Measurements from ENCODE around the gene RFX7. TPM values are rescaled to one million over a fixed set of nuclear protein-coding genes. Genes with fewer than 3 reads are reported as not detected.

Gene RFX7
- total and polyA plus RNA-seq, 2 of the 8 experiments (the other 6 are each of a cell fraction or from before 2014, with no cell fraction given) = 10.4 to 40.9 TPM

GRCh38 chr15:56187665-56188064 lies 56.0 kb downstream of the RFX7 start:
- no peak overlapping the region for H3K4ac ChIP-seq (replicated peaks; ENCODE audit: insufficient read length, low read depth, low read length)
- CTCF ChIA-PET (ENCODE audit: partially characterized antibody) = interaction anchor here (0.6 to 1.9 kb wide), 3 partner anchors 9 to 288 kb away, joined by 3 to 4 read pairs (median 4); no protein-coding TSS in a partner anchor
- H3K23ac ChIP-seq (ENCODE audit: insufficient read length) = no peak overlapping the region
- H3K18ac ChIP-seq (ENCODE audit: extremely low read depth, low read length) = no peak overlapping the region
- no peak overlapping the region for H2BK5ac ChIP-seq (ENCODE audit: low read depth, low read length)
- H3K14ac ChIP-seq (ENCODE audit: insufficient read length) = no peak overlapping the region
- no peaks in the 10 kb centered on the region for H3K4me1 ChIP-seq (replicated peaks in 1 of 4; ENCODE audit: control insufficient read depth in 3 of 4, insufficient read depth in 4 of 4, low read length in 3 of 4)
- no peaks in the 10 kb centered on the region for H3K27me3 ChIP-seq (replicated peaks in 1 of 4; ENCODE audit: control insufficient read depth in 3 of 4, extremely low read depth in 1 of 4, insufficient read depth in 3 of 4, low read length in 3 of 4)
- no peak overlapping the region for H2BK20ac ChIP-seq (ENCODE audit: low read length)
- H2AFZ ChIP-seq (ENCODE audit: low read length) = no peak overlapping the region
- H3K9me3 ChIP-seq (ENCODE audit: insufficient read depth in 2 of 2, low read depth in 1 of 2, low read length in 1 of 2) = no peaks in the 10 kb centered on the region
- FAIRE-seq (no peak), DNase-seq (ENCODE audit: low read depth in 1 of 2, low spot score in 2 of 2) (no peak)
- no peak overlapping the region for H3K4me2 ChIP-seq (ENCODE audit: insufficient read depth in 1 of 2, low read depth in 2 of 2, low read length in 2 of 2)
- no peak for TF ChIP-seq SRF (IDR thresholded peaks at IDR 0.05; ENCODE audit: low read depth, low read length)
- H2BK12ac ChIP-seq (ENCODE audit: low read depth, low read length) = no peak overlapping the region
- peaks cover 3% of the 10 kb centered on the region for H3K79me1 ChIP-seq (ENCODE audit: low read depth, low read length)
- H3K23me2 ChIP-seq (ENCODE audit: low read depth, low read length) = no peaks in the 10 kb centered on the region
- H3K4me3 ChIP-seq (ENCODE audit: extremely low read depth in 1 of 4, insufficient read depth in 2 of 4, low read depth in 3 of 4, low read length in 4 of 4) = no peak overlapping the region
- H4K91ac ChIP-seq (replicated peaks; ENCODE audit: insufficient read length, low read length) = no peak overlapping the region
- H3K56ac ChIP-seq (replicated peaks; ENCODE audit: insufficient read length, low read depth, low read length) = no peak overlapping the region
- WGBS, 2 experiments (ENCODE audit: extremely low coverage in 1 of 2, insufficient coverage in 1 of 2, insufficient read length in 1 of 2, insufficient replicate concordance in 2 of 2, low coverage in 1 of 2, low lambda C conversion rate in 2 of 2, missing lambda C conversion rate in 1 of 2) = 80% methylated on average over 1 of the region's 1 CpG; no CpG with 5 or more reads in 1 of the 2 experiments
- no peaks in the 10 kb centered on the region for H3K36me3 ChIP-seq (ENCODE audit: control insufficient read depth in 2 of 4, insufficient read depth in 4 of 4, low read length in 3 of 4)
- no peak overlapping the region for H3K27ac ChIP-seq (ENCODE audit: low read depth, low read length)
- no peak overlapping the region for H2BK15ac ChIP-seq (ENCODE audit: low read length)
- H2AK5ac ChIP-seq (ENCODE audit: low read depth, low read length) = no peak overlapping the region
- H3K9ac ChIP-seq (replicated peaks in 1 of 4; ENCODE audit: extremely low read depth in 1 of 4, low read depth in 3 of 4, low read length in 3 of 4) = no peak overlapping the region
- H4K5ac ChIP-seq (ENCODE audit: insufficient read length, low read depth, low read length) = no peak overlapping the region
- POLR2A ChIA-PET (ENCODE audit: partially characterized antibody) = interaction anchor here (1.7 kb wide), 1 partner anchor 55 kb away, joined by 4 read pairs; no protein-coding TSS in a partner anchor
- no peak overlapping the region for H2BK120ac ChIP-seq (replicated peaks; ENCODE audit: low read depth, low read length)
- peaks cover 7 to 94% of the 10 kb centered on the region in 2 experiments; a peak in 3 of 4 replicates for H3K79me2 ChIP-seq (ENCODE audit: control insufficient read depth in 1 of 2, insufficient read depth in 2 of 2, low read length in 2 of 2)
- no peak overlapping the region for H4K8ac ChIP-seq (ENCODE audit: extremely low read depth, insufficient read depth, low read length)
- peaks cover 6 to 7% of the 10 kb centered on the region in 2 experiments for H4K20me1 ChIP-seq (replicated peaks in 1 of 2; ENCODE audit: control insufficient read depth in 1 of 2, insufficient read depth in 2 of 2, low read length in 2 of 2)

Data from H1 (cell line).